ENCODE measurements around the gene SLC9A5.

DNA sequence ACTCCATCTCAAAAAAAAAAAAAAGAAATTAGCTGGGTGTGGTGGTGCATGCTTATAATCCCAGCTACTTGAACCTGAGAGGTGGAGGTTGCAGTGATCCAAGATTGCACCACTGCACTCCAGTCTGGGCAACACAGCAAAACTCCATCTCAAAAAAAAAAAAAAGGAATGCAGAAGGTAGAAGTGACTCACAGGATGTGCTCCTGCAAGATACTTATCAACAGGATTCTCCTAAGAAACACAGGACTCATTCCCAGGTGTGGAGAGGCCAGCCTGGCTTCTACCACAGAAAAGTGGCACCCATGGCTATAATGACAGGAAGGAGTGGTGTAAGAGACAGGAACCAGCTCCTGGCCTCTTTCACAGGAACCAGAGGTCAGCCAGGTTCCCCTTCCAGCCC lies 36.0 kb upstream of the SLC9A5 start:
- TF ChIP-seq RAD21 (IDR thresholded peaks at IDR 0.05; ENCODE audit: low read depth) (no peak), EZH2phosphoT487 (IDR thresholded peaks at IDR 0.05; ENCODE audit: borderline replicate concordance) (no peak), CTCF (IDR thresholded peaks at IDR 0.05 in 2 of 3, conservative IDR thresholded peaks at IDR 0.05 in 1 of 3; ENCODE audit: borderline replicate concordance in 1 of 3, insufficient read depth in 1 of 3, low read depth in 2 of 3, low read length in 2 of 3) (no peak), POLR2A (IDR thresholded peaks at IDR 0.05; ENCODE audit: borderline replicate concordance, extremely low read depth, insufficient read depth, insufficient read length) (no peak), TCF7L2 (IDR thresholded peaks at IDR 0.05; ENCODE audit: borderline replicate concordance, extremely low read depth, insufficient read depth, insufficient read length) (no peak), ELF1 (IDR thresholded peaks at IDR 0.05; ENCODE audit: borderline replicate concordance, low read depth) (no peak)

All from HCT116 (cell line).